MM.1S (cell line): ENCODE data around the gene TELO2.

ENCODE experiments used
- CTCF ChIP-seq: fragments of 300-600 bp; sonication (generic); IDR thresholded peaks from 2 replicates; pipeline ENCODE4 v1.5.1; 2016; ENCODE audit warnings: antibody characterized with exemption, low read length, mixed read lengths
- EZH2 ChIP-seq: fragments of 300-600 bp; sonication (generic); optimal IDR thresholded peaks from 2 replicates; pipeline ENCODE3; 2017; ENCODE audit warnings: low read depth, mild to moderate bottlenecking, antibody characterized with exemption, low read length, mixed read lengths
- EZH2phosphoT487 ChIP-seq: fragments of 300-600 bp; sonication (generic); IDR thresholded peaks from 2 replicates; pipeline ENCODE4 v1.6.1; 2018; ENCODE audit warnings: antibody characterized with exemption, low read length

GRCh38 chr16:1466968-1467521 lies 26.1 kb upstream of the TELO2 start:
- TF ChIP-seq CTCF (no peak), EZH2 (no peak), EZH2phosphoT487 (no peak)
